ENCODE results near the gene CAPZA3.
"Not testable (repeated sequence)": the region's sequence is repeated elsewhere in the genome, so short reads cannot be mapped to it uniquely, and the experiment has no call there.

Gene CAPZA3

DNA sequence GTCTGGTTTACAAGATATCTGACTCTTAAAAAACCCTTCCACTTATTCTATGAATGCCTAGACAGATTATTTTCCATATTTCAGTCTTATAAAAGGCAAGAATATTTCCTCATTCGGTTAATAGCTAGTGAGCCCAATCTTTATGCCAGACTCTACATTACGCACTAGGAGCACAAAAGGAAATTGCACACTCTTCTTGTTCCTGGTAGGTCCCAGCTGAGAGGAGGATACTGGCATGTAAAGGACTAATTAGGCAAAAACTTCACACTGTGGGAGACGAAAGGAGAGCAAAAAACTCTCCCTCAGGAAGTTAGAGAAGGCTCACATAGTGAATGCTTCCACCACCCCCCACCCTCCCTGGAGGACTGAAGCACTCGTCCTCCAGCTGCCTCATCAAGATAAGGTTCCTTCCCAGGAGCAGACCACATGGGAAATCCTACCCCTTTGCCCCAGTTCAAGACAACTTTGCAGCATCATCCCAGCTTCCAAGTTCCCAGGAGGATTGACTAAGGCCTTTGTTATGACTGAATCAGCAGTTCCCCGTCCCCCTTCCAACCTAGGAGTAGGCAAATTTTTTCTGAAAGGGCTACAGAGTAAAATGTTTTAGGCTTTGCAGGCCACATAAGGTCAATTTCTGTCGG, 14.5 kb downstream of the CAPZA3 start:
- Histone ChIP-seq H3K27me3 (ENCODE audit: control insufficient read depth, insufficient read depth, low read length, poor library complexity, severe bottlenecking) (no peaks in the 10 kb centered on the region), H3K4me1 (ENCODE audit: control insufficient read depth, insufficient read depth, low read length) (peaks cover 26% of the 10 kb centered on the region), H3K27ac (ENCODE audit: insufficient read depth, low read depth, low read length, poor library complexity, severe bottlenecking) (peak overlapping the region; percentile 86), H3K36me3 (ENCODE audit: control insufficient read depth, insufficient read depth, low read length) (no peaks in the 10 kb centered on the region), H3K9me3 (ENCODE audit: control insufficient read depth, low read length) (no peaks in the 10 kb centered on the region), H3K4me3 (ENCODE audit: insufficient read depth, low read depth, low read length) (no peak overlapping the region)
- WGBS, 2 experiments: 41 to 45% methylated on average over 6 of the region's 6 CpGs

DNA sequence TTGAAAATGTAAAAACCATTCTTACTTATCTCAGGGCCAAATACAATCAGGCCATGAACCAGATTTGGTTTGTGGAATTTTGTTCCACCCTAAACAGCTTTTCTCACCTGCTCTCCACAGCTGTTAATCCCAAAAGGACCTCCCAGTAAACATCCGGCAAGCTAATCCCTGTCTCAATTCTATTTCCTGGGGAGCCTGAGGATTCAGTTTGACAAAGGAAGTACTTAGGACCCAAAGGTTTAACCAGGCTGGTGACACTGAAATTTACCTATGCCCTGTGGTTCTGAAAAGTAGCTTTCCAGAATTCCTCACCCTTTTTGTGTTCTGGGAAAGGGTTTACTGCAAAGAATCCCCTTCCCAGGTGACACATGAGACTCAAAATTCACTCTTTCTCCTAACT, 15.0 kb downstream of the CAPZA3 start:
- no peak overlapping the region for H3K4me3 ChIP-seq (ENCODE audit: insufficient read depth, low read depth, low read length)
- H3K36me3 ChIP-seq (ENCODE audit: control insufficient read depth, insufficient read depth, low read length): no peaks in the 10 kb centered on the region
- WGBS, 2 experiments: 18 to 22% methylated on average over 1 of the region's 1 CpG
- peak overlapping the region; percentile 86 for H3K27ac ChIP-seq (ENCODE audit: insufficient read depth, low read depth, low read length, poor library complexity, severe bottlenecking)
- no peaks in the 10 kb centered on the region for H3K27me3 ChIP-seq (ENCODE audit: control insufficient read depth, insufficient read depth, low read length, poor library complexity, severe bottlenecking)
- no peaks in the 10 kb centered on the region for H3K9me3 ChIP-seq (ENCODE audit: control insufficient read depth, low read length)
- H3K4me1 ChIP-seq (ENCODE audit: control insufficient read depth, insufficient read depth, low read length): peaks cover 26% of the 10 kb centered on the region

DNA sequence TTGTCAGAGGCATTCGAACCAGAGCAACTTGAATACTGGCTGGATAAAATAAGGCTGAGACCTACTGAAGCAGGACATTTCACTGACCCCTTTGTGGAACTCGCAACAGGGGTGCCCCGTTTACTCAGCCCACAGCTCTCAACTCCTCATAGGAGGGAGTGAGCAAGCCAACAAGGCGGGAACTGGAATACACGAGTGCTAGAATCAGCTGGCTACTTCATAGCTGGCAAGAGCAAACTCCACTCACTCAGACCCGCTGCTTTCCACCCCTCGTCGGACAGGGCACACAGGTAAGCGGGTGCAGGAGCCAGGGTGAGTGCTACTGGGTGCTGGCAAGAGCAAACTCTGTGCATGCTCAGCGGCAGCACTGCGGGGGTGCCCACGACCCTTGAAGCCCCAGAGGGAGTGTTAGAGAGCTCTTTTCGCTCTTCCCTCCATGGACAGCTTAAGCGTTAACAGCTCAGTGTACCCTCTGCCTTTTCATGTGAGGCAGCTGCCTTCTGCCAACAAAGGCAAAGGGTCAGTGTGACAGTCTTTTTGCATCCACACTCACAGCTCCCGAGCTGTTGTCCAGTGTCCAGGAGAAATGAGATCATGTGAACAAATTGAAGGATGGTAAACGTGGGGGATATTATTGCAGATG, 15.7 kb downstream of the CAPZA3 start:
- H3K36me3 ChIP-seq (ENCODE audit: control insufficient read depth, insufficient read depth, low read length): no peaks in the 10 kb centered on the region
- H3K4me1 ChIP-seq (ENCODE audit: control insufficient read depth, insufficient read depth, low read length): peaks cover 26% of the 10 kb centered on the region
- H3K4me3 ChIP-seq (ENCODE audit: insufficient read depth, low read depth, low read length): no peak overlapping the region
- 50 to 62% methylated on average over 16 of the region's 16 CpGs for WGBS, 2 experiments
- H3K9me3 ChIP-seq (ENCODE audit: control insufficient read depth, low read length): no peaks in the 10 kb centered on the region
- peak overlapping the region; percentile 86 for H3K27ac ChIP-seq (ENCODE audit: insufficient read depth, low read depth, low read length, poor library complexity, severe bottlenecking)
- H3K27me3 ChIP-seq (ENCODE audit: control insufficient read depth, insufficient read depth, low read length, poor library complexity, severe bottlenecking): no peaks in the 10 kb centered on the region

DNA sequence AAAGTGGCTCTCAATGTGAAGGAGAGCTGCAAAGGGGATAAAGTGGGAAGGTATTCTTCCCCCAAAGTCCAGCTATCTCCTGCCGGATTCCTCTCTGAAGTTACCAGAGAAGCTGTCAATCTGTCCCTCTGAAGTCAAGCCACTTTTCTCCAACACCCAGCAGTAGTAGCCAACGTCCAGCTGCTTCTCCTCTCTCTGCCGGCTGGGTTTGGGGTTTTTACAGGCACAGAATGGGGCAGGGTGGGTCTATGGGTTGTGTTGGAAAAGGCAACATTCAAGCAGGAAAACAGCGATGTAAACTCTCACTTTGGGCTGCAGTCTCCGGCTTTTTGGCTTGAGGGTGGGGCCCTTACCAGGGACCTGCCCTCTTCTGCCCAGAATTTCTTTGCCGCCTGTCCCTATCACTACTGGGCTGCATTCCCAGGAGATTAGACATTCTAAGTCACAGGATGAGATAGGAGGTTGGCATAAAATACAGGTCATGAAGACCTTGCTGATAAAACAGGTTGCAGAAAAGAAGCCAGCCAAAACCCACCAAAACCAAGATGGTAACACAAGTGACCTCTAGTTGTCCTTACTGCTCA, 16.3 kb downstream of the CAPZA3 start:
- no peaks in the 10 kb centered on the region for H3K9me3 ChIP-seq (ENCODE audit: control insufficient read depth, low read length)
- WGBS, 2 experiments: 65 to 68% methylated on average over 5 to 6 of the region's 6 CpGs
- H3K4me3 ChIP-seq (ENCODE audit: insufficient read depth, low read depth, low read length): no peak overlapping the region
- H3K27me3 ChIP-seq (ENCODE audit: control insufficient read depth, insufficient read depth, low read length, poor library complexity, severe bottlenecking): no peaks in the 10 kb centered on the region
- H3K27ac ChIP-seq (ENCODE audit: insufficient read depth, low read depth, low read length, poor library complexity, severe bottlenecking): no peak overlapping the region
- H3K36me3 ChIP-seq (ENCODE audit: control insufficient read depth, insufficient read depth, low read length): no peaks in the 10 kb centered on the region
- H3K4me1 ChIP-seq (ENCODE audit: control insufficient read depth, insufficient read depth, low read length): peaks cover 26% of the 10 kb centered on the region

DNA sequence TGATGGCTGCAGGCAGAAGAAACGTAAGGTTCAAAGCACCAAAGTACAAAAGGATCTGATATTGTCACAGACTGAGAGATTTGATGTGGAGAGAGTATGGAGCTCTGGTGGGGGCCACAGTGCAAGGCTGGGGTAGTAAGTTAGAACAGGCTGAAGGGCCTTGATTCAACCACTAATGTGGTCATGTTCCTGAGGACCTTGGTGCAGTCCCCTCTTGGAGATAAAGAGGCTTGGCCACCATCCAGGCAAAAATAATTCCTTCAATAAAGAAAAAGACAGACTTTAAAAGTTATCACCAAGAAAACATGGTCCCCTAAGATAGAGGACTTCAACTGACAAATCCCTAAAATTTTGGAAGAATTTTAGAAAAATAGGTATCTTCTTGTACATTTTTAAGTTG, 17.4 kb downstream of the CAPZA3 start:
- H3K4me1 ChIP-seq (ENCODE audit: control insufficient read depth, insufficient read depth, low read length): peaks cover 26% of the 10 kb centered on the region
- no peaks in the 10 kb centered on the region for H3K27me3 ChIP-seq (ENCODE audit: control insufficient read depth, insufficient read depth, low read length, poor library complexity, severe bottlenecking)
- no peaks in the 10 kb centered on the region for H3K9me3 ChIP-seq (ENCODE audit: control insufficient read depth, low read length)
- WGBS, 2 experiments: 95 to 96% methylated on average over 1 of the region's 1 CpG
- H3K27ac ChIP-seq (ENCODE audit: insufficient read depth, low read depth, low read length, poor library complexity, severe bottlenecking): no peak overlapping the region
- H3K4me3 ChIP-seq (ENCODE audit: insufficient read depth, low read depth, low read length): no peak overlapping the region
- H3K36me3 ChIP-seq (ENCODE audit: control insufficient read depth, insufficient read depth, low read length): no peaks in the 10 kb centered on the region

DNA sequence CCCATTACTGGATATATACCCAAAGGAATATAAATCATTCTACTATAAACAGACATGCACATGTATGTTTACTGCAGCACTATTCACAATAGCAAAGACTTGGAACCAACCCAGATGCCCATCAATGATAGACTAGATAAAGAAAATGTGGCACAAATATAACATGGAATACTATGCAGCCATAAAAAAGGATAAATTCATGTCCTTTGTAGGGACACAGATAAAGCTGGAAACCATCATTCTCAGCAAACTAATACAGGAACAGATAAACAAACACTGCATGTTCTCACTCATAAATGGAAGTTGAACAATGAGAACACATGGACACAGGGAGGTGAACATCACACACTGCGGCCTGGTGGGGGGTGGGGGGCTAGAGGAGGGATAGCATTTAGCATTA, 28.6 kb downstream of the CAPZA3 start:
- H3K27me3 ChIP-seq (ENCODE audit: control insufficient read depth, insufficient read depth, low read length, poor library complexity, severe bottlenecking); H3K4me1 ChIP-seq (ENCODE audit: control insufficient read depth, insufficient read depth, low read length); H3K9me3 ChIP-seq (ENCODE audit: control insufficient read depth, low read length); H3K4me3 ChIP-seq (ENCODE audit: insufficient read depth, low read depth, low read length); H3K36me3 ChIP-seq (ENCODE audit: control insufficient read depth, insufficient read depth, low read length); H3K27ac ChIP-seq (ENCODE audit: insufficient read depth, low read depth, low read length, poor library complexity, severe bottlenecking): not testable (repeated sequence)
- 72 to 93% methylated on average over 1 of the region's 1 CpG for WGBS, 2 experiments

DNA sequence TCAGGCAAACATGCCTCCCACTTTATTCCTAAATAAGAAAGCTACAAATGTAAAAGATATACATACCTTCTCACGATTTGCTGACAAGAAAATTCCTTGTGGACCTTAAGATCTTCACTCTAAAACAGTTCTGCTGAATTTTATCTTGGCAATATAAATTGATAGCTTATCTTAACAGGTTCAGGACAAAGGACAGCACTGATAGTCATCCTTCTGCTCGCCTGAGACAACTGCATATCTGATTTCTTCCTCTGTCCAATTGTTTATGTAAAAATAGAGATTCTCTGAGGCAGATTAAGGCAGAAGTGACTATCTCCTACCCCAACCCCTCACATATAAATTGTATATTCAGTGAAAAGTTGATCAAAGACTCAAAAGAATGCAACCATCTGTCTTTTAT, 44.9 kb downstream of the CAPZA3 start:
- 58 to 60% methylated on average over 2 of the region's 2 CpGs for WGBS, 2 experiments
- no peaks in the 10 kb centered on the region for H3K27me3 ChIP-seq (ENCODE audit: control insufficient read depth, insufficient read depth, low read length, poor library complexity, severe bottlenecking)
- H3K4me1 ChIP-seq (ENCODE audit: control insufficient read depth, insufficient read depth, low read length): no peaks in the 10 kb centered on the region
- H3K9me3 ChIP-seq (ENCODE audit: control insufficient read depth, low read length): no peaks in the 10 kb centered on the region
- H3K27ac ChIP-seq (ENCODE audit: insufficient read depth, low read depth, low read length, poor library complexity, severe bottlenecking): no peak overlapping the region
- H3K36me3 ChIP-seq (ENCODE audit: control insufficient read depth, insufficient read depth, low read length): no peaks in the 10 kb centered on the region
- no peak overlapping the region for H3K4me3 ChIP-seq (ENCODE audit: insufficient read depth, low read depth, low read length)

DNA sequence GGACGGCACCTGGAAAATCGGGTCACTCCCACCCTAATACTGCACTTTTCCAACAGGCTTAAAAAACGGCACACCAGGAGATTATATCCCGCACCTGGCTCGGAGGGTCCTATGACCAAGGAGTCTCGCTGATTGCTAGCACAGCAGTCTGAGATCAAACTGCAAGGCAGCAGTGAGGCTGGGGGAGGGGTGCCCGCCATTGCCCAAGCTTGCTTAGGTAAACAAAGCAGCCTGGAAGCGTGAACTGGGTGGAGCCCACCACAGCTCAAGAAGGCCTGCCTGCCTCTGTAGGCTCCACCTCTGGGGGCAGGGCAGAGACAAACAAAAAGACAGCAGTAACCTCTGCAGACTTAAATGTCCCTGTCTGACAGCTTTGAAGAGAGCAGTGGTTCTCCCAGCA, 47.5 kb downstream of the CAPZA3 start:
- not testable (repeated sequence) for H3K36me3 ChIP-seq (ENCODE audit: control insufficient read depth, insufficient read depth, low read length); H3K4me3 ChIP-seq (ENCODE audit: insufficient read depth, low read depth, low read length); H3K27ac ChIP-seq (ENCODE audit: insufficient read depth, low read depth, low read length, poor library complexity, severe bottlenecking); H3K4me1 ChIP-seq (ENCODE audit: control insufficient read depth, insufficient read depth, low read length); H3K9me3 ChIP-seq (ENCODE audit: control insufficient read depth, low read length); H3K27me3 ChIP-seq (ENCODE audit: control insufficient read depth, insufficient read depth, low read length, poor library complexity, severe bottlenecking)
- WGBS, 2 experiments: 95 to 97% methylated on average over 8 of the region's 8 CpGs
